ENCODE measurements around the gene VSIG2.
A peak's percentile ranks its signal among the peaks of the same experiment; 100 is the strongest.

Gene VSIG2, protein sequence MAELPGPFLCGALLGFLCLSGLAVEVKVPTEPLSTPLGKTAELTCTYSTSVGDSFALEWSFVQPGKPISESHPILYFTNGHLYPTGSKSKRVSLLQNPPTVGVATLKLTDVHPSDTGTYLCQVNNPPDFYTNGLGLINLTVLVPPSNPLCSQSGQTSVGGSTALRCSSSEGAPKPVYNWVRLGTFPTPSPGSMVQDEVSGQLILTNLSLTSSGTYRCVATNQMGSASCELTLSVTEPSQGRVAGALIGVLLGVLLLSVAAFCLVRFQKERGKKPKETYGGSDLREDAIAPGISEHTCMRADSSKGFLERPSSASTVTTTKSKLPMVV

DNA sequence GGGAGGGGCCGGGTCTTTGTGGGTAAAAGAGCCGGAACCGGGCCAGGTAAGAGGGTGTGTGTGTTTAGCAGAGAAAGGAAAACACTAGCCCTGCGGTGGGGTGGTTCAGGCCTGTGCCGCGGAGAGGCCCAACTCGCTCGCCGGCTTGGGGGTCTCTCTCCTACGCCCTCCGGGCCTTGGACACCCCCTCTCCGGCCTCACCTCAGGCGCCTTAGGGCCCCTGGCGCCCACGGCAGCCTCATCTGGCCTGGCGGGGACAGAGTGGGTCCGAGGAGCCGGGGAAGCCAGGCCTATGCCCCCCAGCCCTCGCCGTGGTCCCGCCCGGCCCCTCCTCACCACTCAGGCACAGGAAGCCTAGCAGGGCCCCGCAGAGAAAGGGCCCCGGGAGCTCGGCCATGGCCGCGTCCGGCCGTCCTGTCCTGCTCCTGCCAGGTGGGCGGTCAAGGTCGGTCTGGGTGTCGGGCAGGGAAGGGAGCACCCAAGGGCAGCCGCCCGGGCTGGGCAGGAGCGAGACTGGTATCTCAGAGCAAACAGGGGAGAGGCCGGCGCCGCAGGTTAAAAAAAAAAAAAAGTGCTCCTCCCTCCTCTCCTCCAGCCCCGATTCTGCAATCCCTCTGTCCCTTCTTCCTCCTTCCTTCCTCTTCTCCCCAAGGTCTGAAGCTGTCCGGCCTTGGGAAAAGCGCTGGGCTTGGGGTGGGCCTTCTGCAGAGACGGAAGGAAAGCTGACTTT lies at the start of gene VSIG2:
Gene VSIG2, minus strand, starts transcription at position 515 of the 730 bp plus-strand sequence. Its CDS starts 118 bp downstream, at position 397.
- DNase-seq (ENCODE audit: insufficient read length, low spot score) (no peak), FAIRE-seq (no peak)
- TF ChIP-seq, protein P1, sequence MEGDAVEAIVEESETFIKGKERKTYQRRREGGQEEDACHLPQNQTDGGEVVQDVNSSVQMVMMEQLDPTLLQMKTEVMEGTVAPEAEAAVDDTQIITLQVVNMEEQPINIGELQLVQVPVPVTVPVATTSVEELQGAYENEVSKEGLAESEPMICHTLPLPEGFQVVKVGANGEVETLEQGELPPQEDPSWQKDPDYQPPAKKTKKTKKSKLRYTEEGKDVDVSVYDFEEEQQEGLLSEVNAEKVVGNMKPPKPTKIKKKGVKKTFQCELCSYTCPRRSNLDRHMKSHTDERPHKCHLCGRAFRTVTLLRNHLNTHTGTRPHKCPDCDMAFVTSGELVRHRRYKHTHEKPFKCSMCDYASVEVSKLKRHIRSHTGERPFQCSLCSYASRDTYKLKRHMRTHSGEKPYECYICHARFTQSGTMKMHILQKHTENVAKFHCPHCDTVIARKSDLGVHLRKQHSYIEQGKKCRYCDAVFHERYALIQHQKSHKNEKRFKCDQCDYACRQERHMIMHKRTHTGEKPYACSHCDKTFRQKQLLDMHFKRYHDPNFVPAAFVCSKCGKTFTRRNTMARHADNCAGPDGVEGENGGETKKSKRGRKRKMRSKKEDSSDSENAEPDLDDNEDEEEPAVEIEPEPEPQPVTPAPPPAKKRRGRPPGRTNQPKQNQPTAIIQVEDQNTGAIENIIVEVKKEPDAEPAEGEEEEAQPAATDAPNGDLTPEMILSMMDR (IDR thresholded peaks at IDR 0.05; ENCODE audit: insufficient read depth, missing control alignments) = no peak

DNA sequence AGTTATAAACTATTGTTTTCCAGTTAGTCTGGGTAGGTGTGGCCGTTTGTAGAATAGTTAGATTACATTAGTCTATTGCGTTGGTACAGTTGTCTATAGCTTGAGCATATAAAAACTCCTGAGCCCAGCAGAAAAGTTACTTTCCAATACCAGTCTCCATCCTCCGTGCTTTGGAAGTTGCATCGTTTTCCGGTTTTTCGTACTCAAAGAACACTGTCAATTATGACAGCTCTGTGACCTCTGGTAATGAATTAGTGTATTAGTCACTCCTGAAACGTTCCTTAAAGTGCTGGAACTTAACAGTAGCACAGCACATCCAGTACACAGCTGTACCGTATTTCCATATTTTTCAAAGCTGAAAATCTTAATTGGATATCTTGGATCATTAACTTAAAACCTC lies 49.0 kb upstream of the VSIG2 start:
- no peak for FAIRE-seq
- no peak for DNase-seq (ENCODE audit: insufficient read length, low spot score)
- TF ChIP-seq, protein P1 (IDR thresholded peaks at IDR 0.05; ENCODE audit: insufficient read depth, missing control alignments) = no peak

DNA sequence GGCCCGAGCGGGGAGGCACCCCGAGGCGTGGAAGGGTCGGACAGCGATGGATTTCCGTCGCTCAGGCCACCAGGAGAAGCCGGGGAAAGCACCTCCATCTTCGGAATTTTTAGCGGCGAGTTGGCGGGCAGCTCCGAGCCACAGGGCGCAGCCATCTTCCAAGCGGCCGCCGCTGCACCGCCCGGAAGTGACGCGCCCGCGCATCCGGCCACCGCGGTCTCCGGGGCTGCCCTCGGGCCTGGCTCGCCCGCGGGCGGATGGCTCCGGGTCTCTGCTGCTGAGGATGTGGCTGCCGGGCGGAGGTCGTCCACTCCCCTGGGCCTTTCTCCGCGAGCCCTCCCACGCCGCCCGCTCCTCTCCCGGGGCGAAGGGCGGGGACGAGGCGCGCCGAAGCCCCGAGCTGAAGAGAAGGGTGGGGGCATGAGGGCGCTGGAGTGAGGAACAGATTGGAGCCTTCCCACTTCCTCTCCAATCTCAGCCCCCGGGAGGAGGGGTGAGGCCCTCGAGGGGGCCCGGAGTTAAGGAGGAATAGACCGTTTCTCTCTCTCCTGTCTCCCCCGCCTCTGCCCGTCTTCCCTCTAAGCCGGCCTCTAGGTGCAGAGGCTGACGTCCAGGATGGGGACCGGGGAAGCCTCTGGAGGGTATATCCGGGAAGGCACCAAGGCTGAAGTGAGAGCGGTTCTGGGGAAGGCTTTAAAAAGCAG lies 48.3 kb upstream of the VSIG2 start, which contains the start of gene MSANTD2:
Gene MSANTD2, minus strand, starts transcription at position 181 of the 704 bp plus-strand sequence. Its CDS starts 26 bp downstream, at position 155.
- TF ChIP-seq, protein P1 (IDR thresholded peaks at IDR 0.05; ENCODE audit: insufficient read depth, missing control alignments) = no peak
- DNase-seq (ENCODE audit: insufficient read length, low spot score) (peak; percentile 51), FAIRE-seq (no peak)

DNA sequence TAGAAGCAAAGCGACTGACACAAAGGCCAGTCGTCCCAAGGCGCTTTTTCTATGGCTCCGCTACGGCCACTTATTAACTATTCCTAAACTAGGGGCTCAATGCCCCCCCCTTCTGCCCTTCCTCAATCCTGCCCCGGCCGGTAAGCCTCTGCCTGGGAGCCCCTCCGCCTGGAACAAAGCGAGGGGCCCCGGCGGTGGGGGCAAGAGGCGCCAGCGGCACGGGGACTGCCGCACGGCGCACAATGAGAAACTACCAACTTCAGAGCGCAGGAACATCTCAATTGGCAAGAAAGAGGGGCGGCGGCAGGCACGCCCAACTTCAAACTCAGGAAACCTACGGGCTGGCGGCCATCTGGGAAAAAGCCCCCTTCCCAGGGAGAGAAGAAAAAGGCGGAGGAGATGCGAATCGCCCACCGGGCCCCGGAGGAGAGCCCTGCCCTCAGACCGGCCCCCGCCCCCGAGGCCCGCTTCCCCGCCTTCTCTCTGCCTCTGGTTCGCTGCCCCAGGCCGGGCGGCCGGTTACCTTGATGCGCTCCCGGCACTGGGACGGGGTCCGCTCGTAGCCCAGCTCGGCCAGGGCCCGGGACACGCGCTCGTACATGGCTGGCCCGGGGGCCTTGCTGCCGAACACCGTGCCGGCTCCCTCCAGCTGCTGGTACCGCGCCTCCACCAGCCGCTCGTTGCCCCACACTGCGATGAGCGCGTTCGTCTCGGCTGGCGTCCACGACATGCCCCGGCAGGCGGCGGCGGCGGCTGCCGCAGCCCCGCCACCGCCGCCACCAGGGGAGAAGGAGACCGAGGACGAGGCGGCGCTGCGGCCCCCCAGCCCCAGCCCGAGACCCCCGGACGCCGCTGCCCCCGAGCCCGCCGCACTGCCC lies 47.5 kb upstream of the VSIG2 start:
- DNase-seq (ENCODE audit: insufficient read length, low spot score) (no peak), FAIRE-seq (no peak)
- TF ChIP-seq, protein P1 (IDR thresholded peaks at IDR 0.05; ENCODE audit: insufficient read depth, missing control alignments) = no peak

DNA sequence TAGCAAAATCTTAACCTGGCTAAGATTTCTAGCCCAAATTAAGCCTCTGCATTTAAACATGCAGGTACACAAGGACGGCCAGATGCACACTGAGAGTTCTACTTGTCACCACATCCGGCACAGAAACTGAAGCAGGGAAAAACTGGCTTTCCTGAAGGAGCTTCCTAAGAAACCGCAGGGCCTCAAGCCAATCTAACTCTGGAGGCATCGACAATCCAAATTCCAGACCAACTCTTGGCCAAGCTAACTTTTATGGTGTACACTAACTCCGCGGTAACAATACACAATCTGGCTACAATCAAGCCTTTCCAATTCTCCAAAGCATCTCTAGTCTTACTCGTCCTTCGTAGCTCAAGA lies 46.9 kb upstream of the VSIG2 start:
- FAIRE-seq (no peak), DNase-seq (ENCODE audit: insufficient read length, low spot score) (no peak)
- TF ChIP-seq, protein P1 (IDR thresholded peaks at IDR 0.05; ENCODE audit: insufficient read depth, missing control alignments) = no peak

DNA sequence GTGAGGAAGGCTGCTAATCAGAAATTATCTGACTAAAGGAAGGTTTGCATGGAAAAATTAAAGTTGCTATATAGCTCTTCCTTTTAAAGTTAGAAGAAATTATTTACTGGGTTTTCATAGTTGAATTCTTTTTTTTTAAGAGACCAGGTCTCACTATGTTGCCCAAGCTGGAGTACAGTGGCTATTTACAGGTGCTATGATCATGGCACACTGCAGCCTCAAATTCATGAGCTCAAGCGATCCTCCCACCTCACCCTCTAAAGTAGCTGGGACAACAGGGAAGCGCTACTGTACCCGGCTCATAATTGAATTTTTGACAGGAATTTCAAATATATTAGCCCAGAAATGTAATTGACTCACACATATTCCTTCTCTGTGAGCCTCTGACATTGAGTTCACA lies 44.3 kb upstream of the VSIG2 start:
- FAIRE-seq (no peak), DNase-seq (ENCODE audit: insufficient read length, low spot score) (no peak)
- TF ChIP-seq, protein P1 (IDR thresholded peaks at IDR 0.05; ENCODE audit: insufficient read depth, missing control alignments) = no peak

All from D721Med (cell line).